H9 (cell line): Measurements from ENCODE around the gene WHAMM. TPM values are rescaled to one million over a fixed set of nuclear protein-coding genes. Genes with fewer than 3 reads are reported as not detected.

Source experiments
- DNase-seq: peaks from one replicate; pipeline ENCODE4 v3.0.0-alpha.2; 2017
- H2AFZ ChIP-seq: one replicate; pipeline ENCODE4 v1.6.1; 2013; ENCODE audit warnings: mild to moderate bottlenecking, low read length, control low read depth, moderate library complexity
- H2AK5ac ChIP-seq: 2 replicates; pipeline ENCODE4 v1.6.1; 2013; ENCODE audit warnings: low read length, control low read depth, mixed read lengths; ENCODE audit not compliant: insufficient read length
- H2BK120ac ChIP-seq: one replicate; pipeline ENCODE4 v1.6.1; 2013; ENCODE audit warnings: low read depth, mild to moderate bottlenecking, low read length, control low read depth, inconsistent platforms; ENCODE audit not compliant: poor library complexity, severe bottlenecking
- H2BK12ac ChIP-seq: 2 replicates; pipeline ENCODE4 v1.6.1; 2013; ENCODE audit warnings: low read length, control low read depth, mixed read lengths, low read depth; ENCODE audit not compliant: insufficient read length
- H2BK15ac ChIP-seq: 2 replicates; pipeline ENCODE4 v1.6.1; 2013; ENCODE audit warnings: low read depth, low read length, control low read depth
- H2BK20ac ChIP-seq: one replicate; pipeline ENCODE4 v1.6.1; 2013; ENCODE audit warnings: low read depth, mild to moderate bottlenecking, low read length, control low read depth, inconsistent platforms; ENCODE audit not compliant: poor library complexity, severe bottlenecking
- H2BK5ac ChIP-seq: 2 replicates; pipeline ENCODE4 v1.6.1; 2013; ENCODE audit warnings: low read length, control low read depth, mixed read lengths; ENCODE audit not compliant: insufficient read length
- H3K14ac ChIP-seq: 2 replicates; pipeline ENCODE4 v1.6.1; 2013; ENCODE audit warnings: low read length, control low read depth; ENCODE audit not compliant: insufficient read depth
- H3K18ac ChIP-seq: 2 replicates; pipeline ENCODE4 v1.6.1; 2013; ENCODE audit warnings: low read depth, mild to moderate bottlenecking, mixed read lengths, low read length, control low read depth; ENCODE audit not compliant: insufficient read length
- H3K23ac ChIP-seq: 2 replicates; pipeline ENCODE4 v1.6.1; 2013; ENCODE audit warnings: low read length, control low read depth, mixed read lengths, low read depth; ENCODE audit not compliant: insufficient read length
- H3K23me2 ChIP-seq: 2 replicates; pipeline ENCODE4 v1.6.1; 2013; ENCODE audit warnings: low read depth, mild to moderate bottlenecking, mixed read lengths, low read length, control low read depth; ENCODE audit not compliant: insufficient read length, poor library complexity, severe bottlenecking
- H3K27ac ChIP-seq: 2 replicates; pipeline ENCODE4 v1.5.1; 2013; ENCODE audit warnings: low read length, control low read depth, mixed read lengths, low read depth; ENCODE audit not compliant: insufficient read length
- H3K27me3 ChIP-seq: 2 replicates; pipeline ENCODE4 v1.6.1; 2013; ENCODE audit warnings: low read length, control low read depth, inconsistent platforms; ENCODE audit not compliant: insufficient read depth
- H3K4ac ChIP-seq: 2 replicates; pipeline ENCODE4 v1.6.1; 2013; ENCODE audit warnings: low read depth, mild to moderate bottlenecking, control low read depth, inconsistent platforms, low read length, moderate library complexity
- H3K4me1 ChIP-seq: 2 replicates; pipeline ENCODE4 v1.6.1; 2013; ENCODE audit warnings: low read length, control low read depth, inconsistent platforms; ENCODE audit not compliant: insufficient read depth
- H3K4me2 ChIP-seq: 2 replicates; pipeline ENCODE4 v1.6.1; 2013; ENCODE audit warnings: low read length, control low read depth, mixed read lengths; ENCODE audit not compliant: insufficient read length, insufficient read depth
- H3K56ac ChIP-seq: 2 replicates; pipeline ENCODE4 v1.6.1; 2013; ENCODE audit warnings: low read depth, mild to moderate bottlenecking, mixed read lengths, low read length, control low read depth; ENCODE audit not compliant: insufficient read length
- H3K79me1 ChIP-seq: 2 replicates; pipeline ENCODE4 v1.6.1; 2013; ENCODE audit warnings: low read depth, mild to moderate bottlenecking, moderate library complexity, low read length, control low read depth, inconsistent platforms; ENCODE audit not compliant: insufficient read depth, poor library complexity, severe bottlenecking
- H3K79me2 ChIP-seq: 2 replicates; pipeline ENCODE4 v1.6.1; 2013; ENCODE audit warnings: low read length, control low read depth, inconsistent platforms; ENCODE audit not compliant: insufficient read depth
- H3K9ac ChIP-seq: 2 replicates; pipeline ENCODE4 v1.6.1; 2013; ENCODE audit warnings: low read length, control low read depth, mixed read lengths; ENCODE audit not compliant: insufficient read length; ENCODE audit errors: extremely low read depth
- H3K9me3 ChIP-seq: one replicate; pipeline ENCODE4 v1.6.1; 2013; ENCODE audit warnings: low read depth, low read length, inconsistent platforms; ENCODE audit not compliant: control insufficient read depth
- H3T11ph ChIP-seq: one replicate; pipeline ENCODE4 v1.6.1; 2013; ENCODE audit warnings: mild to moderate bottlenecking, low read length, control low read depth, inconsistent platforms
- H4K20me1 ChIP-seq: one replicate; pipeline ENCODE4 v1.6.1; 2013; ENCODE audit not compliant: control insufficient read depth, insufficient read length, insufficient read depth
- H4K5ac ChIP-seq: 2 replicates; pipeline ENCODE4 v1.6.1; 2013; ENCODE audit warnings: low read depth, mild to moderate bottlenecking, mixed read lengths, low read length, control low read depth; ENCODE audit not compliant: insufficient read length
- H4K8ac ChIP-seq: replicated peaks from 2 replicates; pipeline ENCODE4 v1.6.1; 2013; ENCODE audit warnings: low read length, control low read depth, mixed read lengths, low read depth; ENCODE audit not compliant: insufficient read length
- H4K91ac ChIP-seq: 2 replicates; pipeline ENCODE4 v1.6.1; 2013; ENCODE audit warnings: low read depth, mild to moderate bottlenecking, moderate library complexity, mixed read lengths, low read length, control low read depth; ENCODE audit not compliant: insufficient read length
- H3K27ac Mint-ChIP-seq, 3 experiments: 2 replicates in 2 of 3; 3 replicates in 1 of 3; pipeline ENCODE4 v1.8.0; 2020 to 2021; ENCODE audit warnings: mixed read lengths in 3 of 3, mild to moderate bottlenecking in 1 of 3, moderate library complexity in 1 of 3
- H3K27me3 Mint-ChIP-seq: 2 replicates; pipeline ENCODE4 v1.8.0; 2021; ENCODE audit warnings: low read depth, mild to moderate bottlenecking, moderate library complexity, mixed read lengths
- H3K36me3 Mint-ChIP-seq, 3 experiments: 2 replicates in 2 of 3; 3 replicates in 1 of 3; pipeline ENCODE4 v1.8.0; 2020 to 2021; ENCODE audit warnings: low read depth in 3 of 3, mixed read lengths in 3 of 3; ENCODE audit not compliant: insufficient read depth in 1 of 3
- H3K4me1 Mint-ChIP-seq, 2 experiments: 2 replicates each; pipeline ENCODE4 v1.8.0; 2020; ENCODE audit warnings: mixed read lengths in 2 of 2
- H3K4me3 Mint-ChIP-seq, 2 experiments: 2 replicates in 1 of 2; 3 replicates in 1 of 2; pipeline ENCODE4 v1.8.0; 2020 to 2021; ENCODE audit warnings: mild to moderate bottlenecking in 2 of 2, mixed read lengths in 2 of 2, moderate library complexity in 1 of 2
- H3K9me3 Mint-ChIP-seq, 2 experiments: 2 replicates in 1 of 2; 3 replicates in 1 of 2; pipeline ENCODE4 v1.8.0; 2020; ENCODE audit warnings: mild to moderate bottlenecking in 2 of 2, mixed read lengths in 2 of 2, moderate library complexity in 1 of 2
- WGBS: extraction: QIAGEN DNeasy Blood & Tissue Kit; methylation state at CpG from one replicate; pipeline ENCODE4 v1.1.7; 2013; ENCODE audit warnings: missing lambda C conversion rate, low lambda C conversion rate, mixed read lengths; ENCODE audit not compliant: insufficient read length; ENCODE audit errors: extremely low coverage; 5-methylcytosine and 5-hydroxymethylcytosine counted together
- total RNA-seq: library from RNA; stranded (reverse); gene quantifications from 2 replicates; pipeline ENCODE4 v1.2.1, GENCODE V29; 2021
- TF ChIP-seq, protein P1 (sequence below): fragments of 200-600 bp; sonication (generic); conservative IDR thresholded peaks from 3 replicates; pipeline ENCODE4 v1.8.0; 2021; ENCODE audit warnings: antibody characterized with exemption, mild to moderate bottlenecking

WHAMM gene
- total RNA-seq, 1 experiment from 2014 or later, result 3.0 TPM

DNA sequence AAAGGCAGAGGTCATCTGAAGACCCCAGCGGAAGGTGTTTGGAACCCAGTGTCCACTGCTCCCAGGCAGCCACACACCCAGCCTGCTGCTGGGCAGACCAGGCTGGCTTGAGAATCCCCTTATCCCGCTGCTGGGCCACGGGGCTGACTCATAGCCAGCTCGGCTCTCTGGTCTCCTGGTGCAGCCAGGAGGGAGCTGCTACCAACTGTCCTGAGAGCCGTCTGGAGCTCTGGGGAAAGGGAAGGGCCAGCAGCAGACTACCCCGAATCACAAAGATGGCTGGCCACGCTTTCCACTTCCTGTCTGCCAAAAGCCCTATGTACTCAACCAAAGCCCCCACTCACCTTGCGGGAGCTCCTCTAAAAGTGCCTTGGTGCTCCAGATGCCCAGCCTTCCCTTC is 38.3 kb downstream of the WHAMM start:
- no peak for DNase-seq
- Histone ChIP-seq H3K4ac (no peak overlapping the region), H3K79me2 (no peaks in the 10 kb centered on the region), H2BK20ac (no peak overlapping the region), H2BK5ac (no peak overlapping the region), H2BK120ac (no peak overlapping the region), H4K91ac (no peak overlapping the region), H3K23ac (no peak overlapping the region), H3T11ph (no peak overlapping the region), H2AFZ (no peak overlapping the region), H3K56ac (no peak overlapping the region), H3K27ac (no peak overlapping the region), H3K9ac (no peak overlapping the region), H3K27me3 (no peaks in the 10 kb centered on the region), H4K20me1 (no peaks in the 10 kb centered on the region), H3K9me3 (no peaks in the 10 kb centered on the region), H3K23me2 (no peaks in the 10 kb centered on the region), H4K5ac (no peak overlapping the region), H3K4me2 (no peak overlapping the region), H3K18ac (no peak overlapping the region), H2BK15ac (no peak overlapping the region), H4K8ac (no peak overlapping the region), H2BK12ac (no peak overlapping the region), H3K14ac (no peak overlapping the region), H3K4me1 (no peaks in the 10 kb centered on the region), H2AK5ac (no peak overlapping the region), H3K79me1 (no peaks in the 10 kb centered on the region)
- no peak overlapping the region for H3K4me3 Mint-ChIP-seq
- H3K4me1 Mint-ChIP-seq, result peaks cover 14 to 20% of the 10 kb centered on the region in 2 experiments
- TF ChIP-seq, protein P1, sequence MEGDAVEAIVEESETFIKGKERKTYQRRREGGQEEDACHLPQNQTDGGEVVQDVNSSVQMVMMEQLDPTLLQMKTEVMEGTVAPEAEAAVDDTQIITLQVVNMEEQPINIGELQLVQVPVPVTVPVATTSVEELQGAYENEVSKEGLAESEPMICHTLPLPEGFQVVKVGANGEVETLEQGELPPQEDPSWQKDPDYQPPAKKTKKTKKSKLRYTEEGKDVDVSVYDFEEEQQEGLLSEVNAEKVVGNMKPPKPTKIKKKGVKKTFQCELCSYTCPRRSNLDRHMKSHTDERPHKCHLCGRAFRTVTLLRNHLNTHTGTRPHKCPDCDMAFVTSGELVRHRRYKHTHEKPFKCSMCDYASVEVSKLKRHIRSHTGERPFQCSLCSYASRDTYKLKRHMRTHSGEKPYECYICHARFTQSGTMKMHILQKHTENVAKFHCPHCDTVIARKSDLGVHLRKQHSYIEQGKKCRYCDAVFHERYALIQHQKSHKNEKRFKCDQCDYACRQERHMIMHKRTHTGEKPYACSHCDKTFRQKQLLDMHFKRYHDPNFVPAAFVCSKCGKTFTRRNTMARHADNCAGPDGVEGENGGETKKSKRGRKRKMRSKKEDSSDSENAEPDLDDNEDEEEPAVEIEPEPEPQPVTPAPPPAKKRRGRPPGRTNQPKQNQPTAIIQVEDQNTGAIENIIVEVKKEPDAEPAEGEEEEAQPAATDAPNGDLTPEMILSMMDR, result no peak
- H3K9me3 Mint-ChIP-seq, result no peaks in the 10 kb centered on the region
- H3K27ac Mint-ChIP-seq, result peak overlapping the region in 1 of 3 experiments; percentile 18; a peak in 1 of 7 replicates
- no peaks in the 10 kb centered on the region for H3K36me3 Mint-ChIP-seq
- H3K27me3 Mint-ChIP-seq, result no peaks in the 10 kb centered on the region
- WGBS, result no CpG with 5 or more reads among the region's 8 CpGs
